NCI-H128 (cell line): ENCODE data around the gene LIN37.
"Not testable (repeated sequence)": the region's sequence is repeated elsewhere in the genome, so short reads cannot be mapped to it uniquely, and the experiment has no call there.

Source experiments
- DNase-seq: peaks from one replicate; lab custom pipeline; 2025; ENCODE audit not compliant: unreplicated experiment; lab: John Stamatoyannopoulos, UW

Gene LIN37

GRCh38 chr19:35719402-35720162 is 28.8 kb upstream of the LIN37 start:
- no peak for DNase-seq

- DNase-seq: no peak
Observed at GRCh38 chr19:35720163-35720524, 28.2 kb upstream of the LIN37 start.

- no peak for DNase-seq
Observed at GRCh38 chr19:35720648-35721047, 27.7 kb upstream of the LIN37 start.

GRCh38 chr19:35721374-35721773 is 27.0 kb upstream of the LIN37 start:
- DNase-seq: no peak

GRCh38 chr19:35722461-35722860 is 25.9 kb upstream of the LIN37 start:
- DNase-seq: no peak

GRCh38 chr19:35722897-35723296 is 25.5 kb upstream of the LIN37 start:
- no peak for DNase-seq

GRCh38 chr19:35723671-35724070 is 24.7 kb upstream of the LIN37 start:
- no peak for DNase-seq

GRCh38 chr19:35724132-35724531 is 24.2 kb upstream of the LIN37 start:
- not testable (repeated sequence) for DNase-seq

- no peak for DNase-seq
Observed at GRCh38 chr19:35724560-35724959, 23.8 kb upstream of the LIN37 start.

GRCh38 chr19:35725216-35725861 is 23.0 kb upstream of the LIN37 start:
- no peak for DNase-seq

GRCh38 chr19:35727053-35727955 is 21.1 kb upstream of the LIN37 start:
- no peak for DNase-seq

GRCh38 chr19:35727956-35728706 is 20.2 kb upstream of the LIN37 start:
- DNase-seq: no peak

- DNase-seq: no peak
Observed at GRCh38 chr19:35729021-35729420, 19.4 kb upstream of the LIN37 start.

- no peak for DNase-seq
Observed at GRCh38 chr19:35729763-35730162, 18.6 kb upstream of the LIN37 start.

- DNase-seq: no peak
Observed at GRCh38 chr19:35730326-35730725, 18.1 kb upstream of the LIN37 start.

GRCh38 chr19:35731353-35731752 is 17.0 kb upstream of the LIN37 start:
- no peak for DNase-seq

GRCh38 chr19:35731779-35732405 is 16.5 kb upstream of the LIN37 start:
- DNase-seq: no peak

- no peak for DNase-seq
Observed at GRCh38 chr19:35732540-35733179, 15.7 kb upstream of the LIN37 start.

GRCh38 chr19:35733180-35734125 is 14.9 kb upstream of the LIN37 start:
- DNase-seq: no peak
